ENCODE data around the gene TMEM204.

- TF ChIP-seq ZNF76 (tag by site-specific recombination; IDR thresholded peaks at IDR 0.05; ENCODE audit: borderline replicate concordance, low read depth) (no peak), EGR2 (tag by site-specific recombination; IDR thresholded peaks at IDR 0.05; ENCODE audit: low read depth) (no peak), ZNF10 (tag by site-specific recombination; IDR thresholded peaks at IDR 0.05) (no peak), ZNF121 (tag by site-specific recombination; IDR thresholded peaks at IDR 0.05) (no peak), CTCF (tag by site-specific recombination; IDR thresholded peaks at IDR 0.05) (no peak)
Observed at GRCh38 chr16:1583180-1583579, 49.7 kb downstream of the TMEM204 start.
